Hematopoietic multipotent progenitor cell treated with erythropoietin and hydrocortisone succinate and interleukin-3 and kit ligand, for 8 days (in vitro differentiated cells): Measurements from ENCODE around the gene SLC1A6.
"Not testable (repeated sequence)": the region's sequence is repeated elsewhere in the genome, so short reads cannot be mapped to it uniquely, and the experiment has no call there.

Experiments
- DNase-seq: peaks from one replicate; pipeline ENCODE4 v3.0.0-alpha.2; 2015

Gene SLC1A6

GRCh38 chr19:14954071-14954655, 25.5 kb downstream of the SLC1A6 start:
- DNase-seq = no peak

GRCh38 chr19:14952767-14953166, 26.9 kb downstream of the SLC1A6 start:
- DNase-seq = no peak

GRCh38 chr19:14950421-14950820, 29.2 kb downstream of the SLC1A6 start:
- no peak for DNase-seq

- no peak for DNase-seq
These were observed 29.8 kb downstream of the SLC1A6 start for GRCh38 chr19:14949876-14950275.

- not testable (repeated sequence) for DNase-seq
These were observed 30.3 kb downstream of the SLC1A6 start for GRCh38 chr19:14949413-14949812.

- DNase-seq = no peak
These were observed 35.2 kb downstream of the SLC1A6 start for GRCh38 chr19:14944456-14944855.

- DNase-seq = no peak
These were observed 36.1 kb downstream of the SLC1A6 start for GRCh38 chr19:14943601-14944000.

GRCh38 chr19:14941189-14941588, 38.5 kb downstream of the SLC1A6 start, which contains the start of gene OR7C2:
TSS of gene OR7C2 (plus strand) at chr19:14941489. CDS start at chr19:14941489, 0 bp downstream.
- no peak for DNase-seq

- DNase-seq = no peak
These were observed 39.4 kb downstream of the SLC1A6 start for GRCh38 chr19:14940266-14940665.

- DNase-seq = no peak
These were observed 46.2 kb downstream of the SLC1A6 start for GRCh38 chr19:14933506-14933905.

GRCh38 chr19:14916848-14917247, 62.8 kb downstream of the SLC1A6 start:
- no peak for DNase-seq

- DNase-seq = no peak
These were observed 64.5 kb downstream of the SLC1A6 start for GRCh38 chr19:14915116-14915515.

GRCh38 chr19:14906711-14907110, 73.0 kb downstream of the SLC1A6 start:
- DNase-seq = no peak

- DNase-seq = no peak
These were observed 77.9 kb downstream of the SLC1A6 start for GRCh38 chr19:14901675-14902260.
